ENCODE data around the gene EFEMP2.
A peak's percentile ranks its signal among the peaks of the same experiment; 100 is the strongest.

DNA sequence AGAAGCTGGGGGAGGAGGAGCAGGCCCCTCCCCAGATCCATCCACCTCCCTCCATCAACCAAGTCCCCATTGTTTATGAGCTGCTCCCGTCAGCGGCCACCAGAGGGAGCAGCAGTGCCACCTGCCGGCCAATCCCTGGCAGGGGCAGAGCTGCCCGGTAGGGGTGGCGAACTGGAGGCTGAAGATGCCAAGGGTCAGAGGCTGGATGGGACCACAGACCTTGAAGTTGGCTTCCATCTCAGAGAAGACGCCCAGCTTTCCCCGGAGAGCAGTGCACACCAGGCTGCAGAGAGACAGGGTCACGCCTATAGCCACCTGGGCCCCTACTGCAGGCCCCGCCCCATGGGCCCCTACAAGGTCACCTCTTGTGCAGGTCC lies 12.1 kb upstream of the EFEMP2 start:
- TF ChIP-seq, protein P1, sequence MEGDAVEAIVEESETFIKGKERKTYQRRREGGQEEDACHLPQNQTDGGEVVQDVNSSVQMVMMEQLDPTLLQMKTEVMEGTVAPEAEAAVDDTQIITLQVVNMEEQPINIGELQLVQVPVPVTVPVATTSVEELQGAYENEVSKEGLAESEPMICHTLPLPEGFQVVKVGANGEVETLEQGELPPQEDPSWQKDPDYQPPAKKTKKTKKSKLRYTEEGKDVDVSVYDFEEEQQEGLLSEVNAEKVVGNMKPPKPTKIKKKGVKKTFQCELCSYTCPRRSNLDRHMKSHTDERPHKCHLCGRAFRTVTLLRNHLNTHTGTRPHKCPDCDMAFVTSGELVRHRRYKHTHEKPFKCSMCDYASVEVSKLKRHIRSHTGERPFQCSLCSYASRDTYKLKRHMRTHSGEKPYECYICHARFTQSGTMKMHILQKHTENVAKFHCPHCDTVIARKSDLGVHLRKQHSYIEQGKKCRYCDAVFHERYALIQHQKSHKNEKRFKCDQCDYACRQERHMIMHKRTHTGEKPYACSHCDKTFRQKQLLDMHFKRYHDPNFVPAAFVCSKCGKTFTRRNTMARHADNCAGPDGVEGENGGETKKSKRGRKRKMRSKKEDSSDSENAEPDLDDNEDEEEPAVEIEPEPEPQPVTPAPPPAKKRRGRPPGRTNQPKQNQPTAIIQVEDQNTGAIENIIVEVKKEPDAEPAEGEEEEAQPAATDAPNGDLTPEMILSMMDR (IDR thresholded peaks at IDR 0.05), result peak; percentile 98 to 99 (median 99)
- TF ChIP-seq POLR2A (IDR thresholded peaks at IDR 0.05), result no peak
